Measurements from ENCODE around the gene KRTCAP2. TPM values are rescaled to one million over a fixed set of nuclear protein-coding genes. Genes with fewer than 3 reads are reported as not detected.

KRTCAP2 gene
- total and polyA plus RNA-seq, 2 donors, result 97.7 to 223 TPM

DNA sequence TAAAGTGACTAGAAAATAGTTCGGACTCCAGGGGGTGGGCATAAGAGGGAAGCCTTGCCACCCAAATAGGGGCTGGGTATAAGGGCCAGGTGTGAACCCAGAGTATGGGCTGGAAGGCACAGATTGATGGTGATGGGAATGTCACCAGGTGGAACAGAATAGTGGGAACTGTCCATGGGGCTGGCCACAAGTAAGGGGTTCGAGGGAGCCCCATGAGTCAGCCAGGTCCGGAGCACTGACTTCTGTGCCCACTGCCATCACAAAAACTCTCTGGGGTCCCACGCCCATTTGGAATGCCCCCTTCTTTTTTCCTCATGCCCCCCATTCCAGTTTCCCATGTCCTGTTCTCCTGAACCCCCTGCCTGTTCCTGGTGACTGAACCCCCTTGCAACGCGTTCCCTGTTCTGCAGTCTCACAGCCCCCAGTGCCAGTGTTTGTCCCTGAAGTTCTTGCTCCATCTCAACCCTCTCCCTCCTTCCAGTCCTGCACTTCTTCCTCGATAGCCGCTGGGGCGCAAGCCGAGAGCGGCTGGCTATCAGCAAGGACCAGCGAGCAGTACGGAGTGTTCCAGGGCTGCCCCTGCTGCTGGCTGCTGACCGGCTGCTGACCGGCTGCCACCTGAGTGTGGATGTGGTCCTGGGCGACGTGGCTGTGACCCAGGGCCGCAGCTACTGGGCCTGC lies 8.4 kb upstream of the KRTCAP2 start:
- no peak overlapping the region for H3K27ac ChIP-seq (ENCODE audit: low read depth in 1 of 2, low read length in 1 of 2)
- DNase-seq (ENCODE audit: low read depth in 6 of 9, low spot score in 9 of 9), result no peak
- H3K4me3 ChIP-seq (ENCODE audit: low read length in 2 of 2), result no peak overlapping the region
- H3K4me1 ChIP-seq (ENCODE audit: control insufficient read depth in 2 of 2, insufficient read depth in 2 of 2, low read length in 2 of 2), result peaks cover 3 to 7% of the 10 kb centered on the region in 2 donors
- H3K27me3 ChIP-seq (ENCODE audit: control insufficient read depth in 2 of 2, insufficient read depth in 1 of 2, low read length in 1 of 2), result no peaks in the 10 kb centered on the region
- 98% methylated on average over 18 of the region's 18 CpGs for WGBS
- H3K36me3 ChIP-seq (ENCODE audit: control insufficient read depth in 2 of 2, insufficient read depth in 2 of 2, low read length in 1 of 2), result peaks cover 26 to 37% of the 10 kb centered on the region in 2 donors
- peaks cover 0 to 6% of the 10 kb centered on the region in 2 donors for H3K9me3 ChIP-seq (ENCODE audit: control insufficient read depth in 2 of 2, insufficient read depth in 1 of 2, low read length in 1 of 2)

DNA sequence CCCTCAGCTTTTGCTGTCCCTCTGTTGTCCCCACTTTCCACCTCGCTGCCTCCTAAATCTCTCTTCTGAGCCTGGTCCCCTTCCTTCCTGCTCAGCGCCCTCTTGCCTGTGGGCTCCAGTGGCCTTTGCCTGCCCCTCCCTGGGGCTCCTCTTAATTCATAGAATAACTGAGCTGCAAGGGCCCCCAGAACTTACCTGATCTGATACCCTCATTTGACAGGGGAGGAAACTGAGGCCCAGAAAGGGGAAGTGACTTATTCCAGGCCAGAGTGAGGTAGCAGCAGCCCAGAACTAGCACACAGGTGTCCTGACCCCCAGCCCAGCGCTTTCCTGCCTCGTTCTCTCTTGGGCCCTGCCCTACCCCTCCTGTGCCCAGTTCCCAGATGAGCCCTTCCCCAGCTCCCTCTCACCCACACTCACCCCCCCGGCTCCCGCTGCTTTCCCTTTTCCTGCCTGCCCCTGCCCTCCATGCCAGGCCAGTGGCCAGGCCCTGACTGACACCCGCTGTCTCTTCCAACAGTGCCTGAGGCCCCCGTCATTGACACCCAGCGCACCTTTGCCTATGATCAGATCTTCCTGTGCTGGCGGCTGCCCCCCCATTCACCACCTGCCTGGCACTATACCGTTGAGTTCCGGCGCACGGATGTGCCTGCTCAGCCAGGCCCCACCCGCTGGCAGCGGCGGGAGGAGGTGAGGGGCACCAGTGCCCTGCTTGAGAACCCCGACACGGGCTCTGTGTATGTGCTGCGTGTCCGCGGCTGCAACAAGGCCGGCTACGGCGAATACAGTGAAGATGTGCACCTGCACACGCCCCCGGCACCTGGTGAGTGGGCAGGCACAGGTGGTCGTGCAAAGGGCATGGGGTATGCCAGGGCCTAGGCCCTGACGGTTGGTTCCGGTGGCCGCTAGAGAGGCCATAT lies 6.3 kb upstream of the KRTCAP2 start:
- peaks cover 0 to 6% of the 10 kb centered on the region in 2 donors for H3K9me3 ChIP-seq (ENCODE audit: control insufficient read depth in 2 of 2, insufficient read depth in 1 of 2, low read length in 1 of 2)
- H3K4me1 ChIP-seq (ENCODE audit: control insufficient read depth in 2 of 2, insufficient read depth in 2 of 2, low read length in 2 of 2), result peaks cover 12 to 28% of the 10 kb centered on the region in 2 donors

GRCh38 chr1:155178441-155179111 lies 5.5 kb upstream of the KRTCAP2 start:
- peaks cover 14 to 36% of the 10 kb centered on the region in 2 donors for H3K4me1 ChIP-seq (ENCODE audit: control insufficient read depth in 2 of 2, insufficient read depth in 2 of 2, low read length in 2 of 2)
- H3K27ac ChIP-seq (ENCODE audit: low read depth in 1 of 2, low read length in 1 of 2), result no peak overlapping the region
- H3K36me3 ChIP-seq (ENCODE audit: control insufficient read depth in 2 of 2, insufficient read depth in 2 of 2, low read length in 1 of 2), result peaks cover 26 to 33% of the 10 kb centered on the region in 2 donors
- peaks cover 0 to 7% of the 10 kb centered on the region in 2 donors for H3K27me3 ChIP-seq (ENCODE audit: control insufficient read depth in 2 of 2, insufficient read depth in 1 of 2, low read length in 1 of 2)
- WGBS, result 96% methylated on average over 30 of the region's 30 CpGs
- no peak overlapping the region for H3K4me3 ChIP-seq (ENCODE audit: low read length in 2 of 2)
- peaks cover 0 to 6% of the 10 kb centered on the region in 2 donors for H3K9me3 ChIP-seq (ENCODE audit: control insufficient read depth in 2 of 2, insufficient read depth in 1 of 2, low read length in 1 of 2)
- DNase-seq (ENCODE audit: low read depth in 6 of 9, low spot score in 9 of 9), result no peak

More for the DNA sequence above, 6.3 kb upstream of the KRTCAP2 start:
- H3K27ac ChIP-seq (ENCODE audit: low read depth in 1 of 2, low read length in 1 of 2), result no peak overlapping the region
- 97% methylated on average over 31 of the region's 31 CpGs for WGBS
- no peak overlapping the region for H3K4me3 ChIP-seq (ENCODE audit: low read length in 2 of 2)
- DNase-seq (ENCODE audit: low read depth in 6 of 9, low spot score in 9 of 9), result no peak
- peaks cover 0 to 3% of the 10 kb centered on the region in 2 donors for H3K27me3 ChIP-seq (ENCODE audit: control insufficient read depth in 2 of 2, insufficient read depth in 1 of 2, low read length in 1 of 2)
- peaks cover 26 to 37% of the 10 kb centered on the region in 2 donors for H3K36me3 ChIP-seq (ENCODE audit: control insufficient read depth in 2 of 2, insufficient read depth in 2 of 2, low read length in 1 of 2)

DNA sequence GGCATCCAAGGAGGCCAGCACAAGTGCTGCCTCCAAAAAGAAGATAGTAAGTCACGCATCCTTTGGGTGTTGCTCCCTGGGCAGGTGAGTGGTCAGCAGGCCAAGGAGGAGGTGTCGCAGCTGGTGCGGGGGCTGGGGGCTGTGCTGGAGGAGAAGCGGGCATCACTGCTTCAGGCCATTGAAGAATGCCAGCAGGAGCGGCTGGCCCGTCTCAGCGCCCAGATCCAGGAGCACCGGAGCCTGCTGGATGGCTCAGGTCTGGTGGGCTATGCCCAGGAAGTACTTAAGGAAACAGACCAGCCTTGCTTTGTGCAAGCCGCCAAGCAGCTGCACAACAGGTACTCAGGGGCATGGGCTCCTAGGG lies 4.8 kb upstream of the KRTCAP2 start:
- DNase-seq (ENCODE audit: low read depth in 6 of 9, low spot score in 9 of 9), result no peak
- Histone ChIP-seq H3K9me3 (ENCODE audit: control insufficient read depth in 2 of 2, insufficient read depth in 1 of 2, low read length in 1 of 2) (peaks cover 0 to 6% of the 10 kb centered on the region in 2 donors), H3K4me3 (ENCODE audit: low read length in 2 of 2) (no peak overlapping the region), H3K27ac (ENCODE audit: low read depth in 1 of 2, low read length in 1 of 2) (no peak overlapping the region), H3K4me1 (ENCODE audit: control insufficient read depth in 2 of 2, insufficient read depth in 2 of 2, low read length in 2 of 2) (peaks cover 16 to 40% of the 10 kb centered on the region in 2 donors), H3K27me3 (ENCODE audit: control insufficient read depth in 2 of 2, insufficient read depth in 1 of 2, low read length in 1 of 2) (peaks cover 0 to 7% of the 10 kb centered on the region in 2 donors), H3K36me3 (ENCODE audit: control insufficient read depth in 2 of 2, insufficient read depth in 2 of 2, low read length in 1 of 2) (peaks cover 26 to 32% of the 10 kb centered on the region in 2 donors)
- over 99% methylated on average over 9 of the region's 9 CpGs for WGBS

GRCh38 chr1:155177192-155177917 lies 4.3 kb upstream of the KRTCAP2 start:
- WGBS, result 95% methylated on average over 11 of the region's 11 CpGs
- Histone ChIP-seq H3K4me3 (ENCODE audit: low read length in 2 of 2) (no peak overlapping the region), H3K27ac (ENCODE audit: low read depth in 1 of 2, low read length in 1 of 2) (no peak overlapping the region), H3K36me3 (ENCODE audit: control insufficient read depth in 2 of 2, insufficient read depth in 2 of 2, low read length in 1 of 2) (peaks cover 26 to 32% of the 10 kb centered on the region in 2 donors), H3K9me3 (ENCODE audit: control insufficient read depth in 2 of 2, insufficient read depth in 1 of 2, low read length in 1 of 2) (peaks cover 0 to 6% of the 10 kb centered on the region in 2 donors), H3K4me1 (ENCODE audit: control insufficient read depth in 2 of 2, insufficient read depth in 2 of 2, low read length in 2 of 2) (peaks cover 18 to 43% of the 10 kb centered on the region in 2 donors), H3K27me3 (ENCODE audit: control insufficient read depth in 2 of 2, insufficient read depth in 1 of 2, low read length in 1 of 2) (peaks cover 0 to 7% of the 10 kb centered on the region in 2 donors)
- DNase-seq (ENCODE audit: low read depth in 6 of 9, low spot score in 9 of 9), result no peak

GRCh38 chr1:155176544-155177071 lies 3.5 kb upstream of the KRTCAP2 start:
- peak in 7 of 9 donors; percentile 62 to 90 (median 83) for DNase-seq (ENCODE audit: low read depth in 6 of 9, low spot score in 9 of 9)
- Histone ChIP-seq H3K4me3 (ENCODE audit: low read length in 2 of 2) (no peak overlapping the region), H3K9me3 (ENCODE audit: control insufficient read depth in 2 of 2, insufficient read depth in 1 of 2, low read length in 1 of 2) (peaks cover 0 to 6% of the 10 kb centered on the region in 2 donors), H3K27ac (ENCODE audit: low read depth in 1 of 2, low read length in 1 of 2) (peak overlapping the region in 1 of 2 donors; percentile 49), H3K27me3 (ENCODE audit: control insufficient read depth in 2 of 2, insufficient read depth in 1 of 2, low read length in 1 of 2) (peaks cover 0 to 7% of the 10 kb centered on the region in 2 donors), H3K4me1 (ENCODE audit: control insufficient read depth in 2 of 2, insufficient read depth in 2 of 2, low read length in 2 of 2) (peaks cover 22 to 47% of the 10 kb centered on the region in 2 donors), H3K36me3 (ENCODE audit: control insufficient read depth in 2 of 2, insufficient read depth in 2 of 2, low read length in 1 of 2) (peaks cover 26 to 32% of the 10 kb centered on the region in 2 donors)
- 64% methylated on average over 8 of the region's 8 CpGs for WGBS

DNA sequence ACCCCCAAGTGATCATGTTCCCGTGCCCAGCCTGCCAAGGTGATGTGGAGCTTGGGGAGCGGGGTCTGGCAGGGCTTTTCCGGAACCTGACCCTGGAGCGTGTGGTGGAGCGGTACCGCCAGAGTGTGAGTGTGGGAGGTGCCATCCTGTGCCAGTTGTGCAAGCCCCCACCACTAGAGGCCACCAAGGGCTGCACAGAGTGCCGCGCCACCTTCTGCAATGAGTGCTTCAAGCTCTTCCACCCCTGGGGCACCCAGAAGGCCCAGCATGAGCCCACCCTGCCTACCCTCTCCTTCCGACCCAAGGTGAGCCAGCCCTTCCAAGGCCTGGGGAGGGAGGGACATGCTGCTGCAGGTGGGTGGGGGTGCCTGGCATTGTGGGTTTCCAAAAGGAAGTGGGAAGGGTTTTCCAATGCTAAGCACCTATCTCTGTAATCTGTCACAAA lies 2.8 kb upstream of the KRTCAP2 start:
- Histone ChIP-seq H3K36me3 (ENCODE audit: control insufficient read depth in 2 of 2, insufficient read depth in 2 of 2, low read length in 1 of 2) (peaks cover 26 to 32% of the 10 kb centered on the region in 2 donors), H3K9me3 (ENCODE audit: control insufficient read depth in 2 of 2, insufficient read depth in 1 of 2, low read length in 1 of 2) (peaks cover 0 to 6% of the 10 kb centered on the region in 2 donors), H3K4me3 (ENCODE audit: low read length in 2 of 2) (no peak overlapping the region), H3K27me3 (ENCODE audit: control insufficient read depth in 2 of 2, insufficient read depth in 1 of 2, low read length in 1 of 2) (peaks cover 0 to 7% of the 10 kb centered on the region in 2 donors), H3K27ac (ENCODE audit: low read depth in 1 of 2, low read length in 1 of 2) (peak overlapping the region in 1 of 2 donors; percentile 49), H3K4me1 (ENCODE audit: control insufficient read depth in 2 of 2, insufficient read depth in 2 of 2, low read length in 2 of 2) (peaks cover 22 to 47% of the 10 kb centered on the region in 2 donors)
- WGBS, result 94% methylated on average over 9 of the region's 9 CpGs
- DNase-seq (ENCODE audit: low read depth in 6 of 9, low spot score in 9 of 9), result no peak

DNA sequence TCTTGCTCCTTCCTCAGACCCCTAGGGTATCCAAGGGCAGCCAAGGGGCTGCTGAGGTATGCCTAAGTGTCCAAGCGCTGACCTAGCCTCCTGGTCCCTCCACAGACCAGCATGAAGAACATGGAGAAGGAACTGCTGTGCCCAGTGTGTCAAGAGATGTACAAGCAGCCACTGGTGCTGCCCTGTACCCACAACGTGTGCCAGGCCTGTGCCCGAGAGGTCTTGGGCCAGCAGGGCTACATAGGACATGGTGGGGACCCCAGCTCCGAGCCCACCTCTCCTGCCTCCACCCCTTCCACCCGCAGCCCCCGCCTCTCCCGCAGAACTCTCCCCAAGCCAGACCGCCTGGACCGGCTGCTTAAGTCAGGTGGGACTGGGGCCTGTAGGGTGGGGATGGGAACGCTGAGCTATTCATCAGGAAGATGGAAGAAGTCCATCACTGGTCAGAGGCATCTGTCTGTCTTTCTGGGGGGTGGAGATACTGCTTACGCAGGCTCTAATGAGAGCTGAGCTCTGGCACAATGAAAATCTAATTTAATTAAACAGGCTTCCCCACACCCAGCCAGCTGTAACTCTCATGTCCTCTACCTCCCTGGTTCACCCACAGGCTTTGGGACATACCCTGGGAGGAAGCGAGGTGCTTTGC lies 2.3 kb upstream of the KRTCAP2 start:
- peaks cover 0 to 7% of the 10 kb centered on the region in 2 donors for H3K27me3 ChIP-seq (ENCODE audit: control insufficient read depth in 2 of 2, insufficient read depth in 1 of 2, low read length in 1 of 2)
- no peak overlapping the region for H3K4me3 ChIP-seq (ENCODE audit: low read length in 2 of 2)
- H3K36me3 ChIP-seq (ENCODE audit: control insufficient read depth in 2 of 2, insufficient read depth in 2 of 2, low read length in 1 of 2), result peaks cover 30 to 34% of the 10 kb centered on the region in 2 donors
- peaks cover 0 to 6% of the 10 kb centered on the region in 2 donors for H3K9me3 ChIP-seq (ENCODE audit: control insufficient read depth in 2 of 2, insufficient read depth in 1 of 2, low read length in 1 of 2)
- H3K4me1 ChIP-seq (ENCODE audit: control insufficient read depth in 2 of 2, insufficient read depth in 2 of 2, low read length in 2 of 2), result peaks cover 22 to 47% of the 10 kb centered on the region in 2 donors
- H3K27ac ChIP-seq (ENCODE audit: low read depth in 1 of 2, low read length in 1 of 2), result peak overlapping the region in 1 of 2 donors; percentile 17
- WGBS, result 95% methylated on average over 12 of the region's 12 CpGs
- no peak for DNase-seq (ENCODE audit: low read depth in 6 of 9, low spot score in 9 of 9)
